Measurements from ENCODE around the gene FCN3. TPM values are rescaled to one million over a fixed set of nuclear protein-coding genes. Genes with fewer than 3 reads are reported as not detected.
"Not testable (repeated sequence)": the region's sequence is repeated elsewhere in the genome, so short reads cannot be mapped to it uniquely, and the experiment has no call there.

The FCN3 gene
- total RNA-seq, 3 donors from 2014 or later (not counting 1 experiment from before 2014, with no cell fraction given): not detected

- Mint-ChIP-seq H3K27me3 (ENCODE audit: low read depth in 2 of 2) (no peaks in the 10 kb centered on the region), H3K36me3 (no peaks in the 10 kb centered on the region), H3K9me3 (no peaks in the 10 kb centered on the region), H3K4me1 (peaks cover 15% of the 10 kb centered on the region in 2 donors), H3K27ac (no peak overlapping the region), H3K4me3 (no peak overlapping the region)
- Histone ChIP-seq H3K27ac (ENCODE audit: low read length) (no peak overlapping the region), H3K27me3 (ENCODE audit: control insufficient read depth, insufficient read depth, low read length) (no peaks in the 10 kb centered on the region), H3K4me1 (ENCODE audit: control insufficient read depth, insufficient read depth, low read length) (peaks cover 20% of the 10 kb centered on the region), H3K4me3 (ENCODE audit: low read length) (no peak overlapping the region), H3K9me3 (ENCODE audit: control insufficient read depth, insufficient read depth, low read length) (no peaks in the 10 kb centered on the region), H3K36me3 (ENCODE audit: control insufficient read depth, insufficient read depth, low read length) (peaks cover 55% of the 10 kb centered on the region)
- ATAC-seq (no peak), DNase-seq (no peak)
- WGBS (ENCODE audit: insufficient coverage): 96% methylated on average over 9 of the region's 9 CpGs
- TF ChIP-seq CTCF (IDR thresholded peaks at IDR 0.05): no peak
- intact Hi-C loops (cut with micrococcal nuclease): no loop called here
Observed at GRCh38 chr1:27408151-27408550, 33.5 kb upstream of the FCN3 start.

- H3K27ac ChIP-seq (ENCODE audit: low read length); H3K9me3 Mint-ChIP-seq; intact Hi-C loops (cut with micrococcal nuclease); H3K36me3 Mint-ChIP-seq; H3K27me3 ChIP-seq (ENCODE audit: control insufficient read depth, insufficient read depth, low read length); H3K27me3 Mint-ChIP-seq (ENCODE audit: low read depth in 2 of 2); H3K4me3 ChIP-seq (ENCODE audit: low read length); H3K9me3 ChIP-seq (ENCODE audit: control insufficient read depth, insufficient read depth, low read length); ATAC-seq; H3K27ac Mint-ChIP-seq; H3K4me3 Mint-ChIP-seq; DNase-seq: not testable (repeated sequence)
- WGBS (ENCODE audit: insufficient coverage): 84% methylated on average over 2 of the region's 2 CpGs
- Histone ChIP-seq H3K4me1 (ENCODE audit: control insufficient read depth, insufficient read depth, low read length) (peaks cover 34% of the 10 kb centered on the region), H3K36me3 (ENCODE audit: control insufficient read depth, insufficient read depth, low read length) (peaks cover 42% of the 10 kb centered on the region)
- H3K4me1 Mint-ChIP-seq: peaks cover 21 to 24% of the 10 kb centered on the region in 2 donors
Observed at GRCh38 chr1:27406791-27407190, 32.2 kb upstream of the FCN3 start.

- no peak overlapping the region for H3K27ac ChIP-seq (ENCODE audit: low read length)
- WGBS (ENCODE audit: insufficient coverage): 94% methylated on average over 4 of the region's 4 CpGs
- H3K27ac Mint-ChIP-seq: peak overlapping the region in 1 of 2 donors; percentile 63
- no peaks in the 10 kb centered on the region for H3K36me3 Mint-ChIP-seq
- no peaks in the 10 kb centered on the region for H3K27me3 Mint-ChIP-seq (ENCODE audit: low read depth in 2 of 2)
- no peak overlapping the region for H3K4me3 Mint-ChIP-seq
- no peak overlapping the region for H3K4me3 ChIP-seq (ENCODE audit: low read length)
- no peaks in the 10 kb centered on the region for H3K27me3 ChIP-seq (ENCODE audit: control insufficient read depth, insufficient read depth, low read length)
- TF ChIP-seq CTCF (IDR thresholded peaks at IDR 0.05): no peak
- peaks cover 38% of the 10 kb centered on the region for H3K4me1 ChIP-seq (ENCODE audit: control insufficient read depth, insufficient read depth, low read length)
- H3K36me3 ChIP-seq (ENCODE audit: control insufficient read depth, insufficient read depth, low read length): peaks cover 40% of the 10 kb centered on the region
- intact Hi-C loops (cut with micrococcal nuclease): no loop called here
- no peaks in the 10 kb centered on the region for H3K9me3 Mint-ChIP-seq
- peaks cover 25 to 28% of the 10 kb centered on the region in 2 donors for H3K4me1 Mint-ChIP-seq
- H3K9me3 ChIP-seq (ENCODE audit: control insufficient read depth, insufficient read depth, low read length): no peaks in the 10 kb centered on the region
- no peak for ATAC-seq
- no peak for DNase-seq
Observed at GRCh38 chr1:27406362-27406680, 31.7 kb upstream of the FCN3 start.

GRCh38 chr1:27405598-27406361, 31.2 kb upstream of the FCN3 start:
- H3K27ac ChIP-seq (ENCODE audit: low read length); H3K27me3 Mint-ChIP-seq (ENCODE audit: low read depth in 2 of 2); H3K9me3 Mint-ChIP-seq; H3K27me3 ChIP-seq (ENCODE audit: control insufficient read depth, insufficient read depth, low read length); H3K4me3 ChIP-seq (ENCODE audit: low read length); ATAC-seq; H3K36me3 Mint-ChIP-seq; H3K4me3 Mint-ChIP-seq; intact Hi-C loops (cut with micrococcal nuclease); H3K9me3 ChIP-seq (ENCODE audit: control insufficient read depth, insufficient read depth, low read length); DNase-seq: not testable (repeated sequence)
- WGBS (ENCODE audit: insufficient coverage): 93% methylated on average over 15 of the region's 18 CpGs
- H3K4me1 Mint-ChIP-seq: peaks cover 30 to 34% of the 10 kb centered on the region in 2 donors
- peak overlapping the region in 1 of 2 donors; percentile 86 for H3K27ac Mint-ChIP-seq
- Histone ChIP-seq H3K36me3 (ENCODE audit: control insufficient read depth, insufficient read depth, low read length) (peaks cover 34% of the 10 kb centered on the region), H3K4me1 (ENCODE audit: control insufficient read depth, insufficient read depth, low read length) (peaks cover 41% of the 10 kb centered on the region)
